IPS-18a (cell line): ENCODE measurements around the gene TENM4.

Experiments used
- H3K27ac ChIP-seq: one replicate; pipeline ENCODE4 v1.5.1; 2013; ENCODE audit warnings: low read length
- H3K27me3 ChIP-seq: one replicate; pipeline ENCODE4 v1.6.1; 2013; ENCODE audit warnings: mild to moderate bottlenecking, low read length; ENCODE audit not compliant: control insufficient read depth, insufficient read depth
- H3K36me3 ChIP-seq: one replicate; pipeline ENCODE4 v1.6.1; 2013; ENCODE audit warnings: low read depth, low read length; ENCODE audit not compliant: control insufficient read depth
- H3K4me1 ChIP-seq: one replicate; pipeline ENCODE4 v1.6.1; 2013; ENCODE audit warnings: low read depth, low read length; ENCODE audit not compliant: control insufficient read depth
- H3K4me3 ChIP-seq: one replicate; pipeline ENCODE4 v1.5.1; 2013; ENCODE audit warnings: low read length
- H3K9ac ChIP-seq: one replicate; pipeline ENCODE4 v1.6.1; 2013; ENCODE audit warnings: mild to moderate bottlenecking, low read length, moderate library complexity
- H3K9me3 ChIP-seq: one replicate; pipeline ENCODE4 v1.6.1; 2013; ENCODE audit warnings: low read depth, low read length; ENCODE audit not compliant: control insufficient read depth

Gene TENM4

DNA sequence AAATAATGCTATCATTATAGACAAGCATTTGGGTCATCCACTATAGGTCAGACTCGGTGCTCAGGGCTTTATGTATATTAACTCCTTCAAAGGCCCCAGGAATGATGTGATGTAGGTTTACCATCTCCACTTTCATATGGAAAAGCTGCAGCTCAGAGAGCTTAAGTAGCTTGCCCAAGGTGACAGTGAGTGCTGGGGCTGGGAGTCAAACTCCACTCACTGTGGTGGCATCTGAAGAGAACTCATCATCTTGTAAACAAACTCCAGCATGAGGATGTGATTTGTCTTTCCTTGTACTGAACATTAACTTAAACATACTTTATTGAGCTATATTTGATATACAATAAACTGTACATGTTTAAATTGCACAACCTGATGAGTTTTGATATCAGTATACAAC, 25.4 kb downstream of the TENM4 start:
- no peaks in the 10 kb centered on the region for H3K9me3 ChIP-seq
- no peaks in the 10 kb centered on the region for H3K27me3 ChIP-seq
- H3K4me1 ChIP-seq: no peaks in the 10 kb centered on the region
- no peak overlapping the region for H3K9ac ChIP-seq
- no peak overlapping the region for H3K4me3 ChIP-seq
- no peaks in the 10 kb centered on the region for H3K36me3 ChIP-seq
- no peak overlapping the region for H3K27ac ChIP-seq

DNA sequence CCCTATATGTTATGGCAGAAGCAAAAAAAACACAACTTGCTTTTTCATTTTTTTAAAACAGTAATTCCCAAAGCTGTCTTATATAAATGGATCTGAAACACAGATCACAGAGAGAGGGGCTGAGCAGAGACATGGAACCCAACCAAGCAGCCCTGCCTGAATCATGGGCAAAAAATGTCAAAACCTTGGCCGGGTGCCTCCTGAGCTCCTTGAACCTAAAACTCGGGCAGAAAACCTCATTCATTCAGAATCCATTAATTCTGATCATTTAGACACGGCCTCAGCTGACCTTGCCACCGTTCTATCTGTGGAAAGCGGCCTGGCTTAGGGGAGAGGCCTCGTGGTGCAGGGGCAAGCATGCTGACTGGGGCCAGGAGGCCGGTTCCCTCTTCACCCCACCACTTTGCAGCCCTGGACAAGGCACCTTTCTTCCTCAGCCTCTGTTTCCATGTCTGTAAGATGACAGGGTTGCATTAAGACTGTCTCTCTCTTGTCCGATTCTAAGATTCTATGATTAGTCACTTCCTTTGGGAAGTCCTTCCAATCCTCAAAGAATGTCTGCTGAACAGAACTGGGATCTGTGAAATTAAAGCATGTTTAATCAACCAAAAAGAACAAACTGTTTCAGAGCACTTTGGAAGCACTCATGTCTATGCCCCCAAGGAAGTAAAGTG, 26.0 kb downstream of the TENM4 start:
- Histone ChIP-seq H3K27me3 (no peaks in the 10 kb centered on the region), H3K27ac (no peak overlapping the region), H3K9ac (no peak overlapping the region), H3K9me3 (no peaks in the 10 kb centered on the region), H3K4me1 (no peaks in the 10 kb centered on the region), H3K4me3 (no peak overlapping the region), H3K36me3 (no peaks in the 10 kb centered on the region)

DNA sequence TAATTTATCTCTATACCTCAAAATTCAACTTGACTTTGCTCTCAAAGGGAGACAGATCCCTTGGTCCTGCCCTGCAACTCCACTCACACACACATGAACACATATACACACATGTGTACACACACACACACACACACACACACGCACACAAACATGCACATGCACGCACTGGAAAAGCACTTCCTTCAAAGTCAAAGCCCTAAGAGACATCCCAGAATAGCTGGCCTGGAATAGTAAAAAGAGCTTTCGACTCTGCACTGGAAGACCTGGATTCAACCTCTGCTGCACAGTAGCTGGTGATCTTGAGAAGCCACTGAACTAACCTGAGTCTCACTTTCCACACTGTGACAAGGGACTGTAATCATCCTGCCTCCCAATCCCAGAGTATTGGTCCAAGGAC, 26.8 kb downstream of the TENM4 start:
- no peak overlapping the region for H3K9ac ChIP-seq
- H3K27ac ChIP-seq: no peak overlapping the region
- H3K4me1 ChIP-seq: no peaks in the 10 kb centered on the region
- H3K36me3 ChIP-seq: no peaks in the 10 kb centered on the region
- no peak overlapping the region for H3K4me3 ChIP-seq
- no peaks in the 10 kb centered on the region for H3K27me3 ChIP-seq
- no peaks in the 10 kb centered on the region for H3K9me3 ChIP-seq

DNA sequence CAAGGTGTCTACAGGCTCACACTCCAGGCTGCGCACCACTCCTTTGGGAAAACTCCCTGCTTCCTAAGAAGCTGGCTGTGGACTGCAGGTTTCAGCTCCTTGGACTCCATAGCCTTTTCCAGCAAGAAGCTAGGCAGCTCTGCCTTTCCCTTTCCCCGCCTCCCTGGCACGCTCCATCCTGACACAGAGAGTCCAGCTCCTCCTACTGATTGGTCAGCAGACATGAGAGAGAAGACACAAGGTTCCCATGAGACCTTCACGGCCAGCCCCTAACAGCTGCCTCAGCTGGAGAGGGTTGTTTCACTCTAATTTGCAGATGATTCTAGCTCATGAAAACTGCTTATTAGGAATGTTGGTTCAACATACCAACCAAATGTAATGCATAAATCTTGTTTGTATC, 27.6 kb downstream of the TENM4 start:
- H3K27ac ChIP-seq: no peak overlapping the region
- H3K27me3 ChIP-seq: no peaks in the 10 kb centered on the region
- no peak overlapping the region for H3K4me3 ChIP-seq
- H3K36me3 ChIP-seq: no peaks in the 10 kb centered on the region
- no peaks in the 10 kb centered on the region for H3K9me3 ChIP-seq
- no peak overlapping the region for H3K9ac ChIP-seq
- H3K4me1 ChIP-seq: no peaks in the 10 kb centered on the region

DNA sequence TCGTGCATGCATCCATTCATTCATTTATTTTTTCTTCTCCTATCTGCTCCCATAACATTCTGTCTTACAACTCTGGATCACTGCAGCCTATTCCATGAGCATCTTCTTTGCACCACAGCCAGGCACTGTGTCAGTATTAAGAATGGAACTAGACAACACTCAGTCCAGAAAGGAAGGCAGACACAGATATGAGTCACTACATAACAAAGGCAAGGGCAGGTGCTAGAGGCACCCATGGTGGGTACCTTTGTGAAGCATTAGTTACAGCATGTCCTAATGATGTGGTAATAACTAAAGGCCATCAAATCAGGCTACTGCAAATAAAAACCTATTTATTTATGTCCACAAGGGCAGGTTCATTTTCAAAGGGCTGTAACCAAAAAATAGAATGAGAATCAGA, 28.1 kb downstream of the TENM4 start:
- Histone ChIP-seq H3K9me3 (no peaks in the 10 kb centered on the region), H3K4me1 (no peaks in the 10 kb centered on the region), H3K27me3 (no peaks in the 10 kb centered on the region), H3K27ac (no peak overlapping the region), H3K4me3 (no peak overlapping the region), H3K36me3 (no peaks in the 10 kb centered on the region), H3K9ac (no peak overlapping the region)

DNA sequence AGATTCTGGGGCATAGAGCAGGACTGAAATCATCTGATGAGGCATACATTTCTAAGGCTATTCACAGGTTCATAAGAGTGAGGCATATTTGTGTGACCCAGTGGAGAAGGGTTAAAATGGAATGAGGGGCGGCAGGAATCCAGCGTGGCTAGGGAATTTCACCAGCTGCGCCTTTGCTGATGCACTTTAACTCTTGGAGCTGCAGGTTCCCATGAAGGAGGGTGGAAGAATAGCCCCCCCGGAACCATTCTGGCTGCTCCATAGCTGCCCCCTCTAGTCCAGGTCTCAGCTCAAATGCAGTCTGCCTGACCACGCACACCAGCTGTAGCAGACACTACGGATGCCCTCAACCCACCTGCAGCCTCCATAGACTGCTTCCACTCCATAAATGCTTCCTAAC, 31.5 kb downstream of the TENM4 start:
- H3K4me3 ChIP-seq: no peak overlapping the region
- H3K4me1 ChIP-seq: no peaks in the 10 kb centered on the region
- H3K9me3 ChIP-seq: no peaks in the 10 kb centered on the region
- H3K36me3 ChIP-seq: no peaks in the 10 kb centered on the region
- no peak overlapping the region for H3K9ac ChIP-seq
- no peaks in the 10 kb centered on the region for H3K27me3 ChIP-seq
- no peak overlapping the region for H3K27ac ChIP-seq

DNA sequence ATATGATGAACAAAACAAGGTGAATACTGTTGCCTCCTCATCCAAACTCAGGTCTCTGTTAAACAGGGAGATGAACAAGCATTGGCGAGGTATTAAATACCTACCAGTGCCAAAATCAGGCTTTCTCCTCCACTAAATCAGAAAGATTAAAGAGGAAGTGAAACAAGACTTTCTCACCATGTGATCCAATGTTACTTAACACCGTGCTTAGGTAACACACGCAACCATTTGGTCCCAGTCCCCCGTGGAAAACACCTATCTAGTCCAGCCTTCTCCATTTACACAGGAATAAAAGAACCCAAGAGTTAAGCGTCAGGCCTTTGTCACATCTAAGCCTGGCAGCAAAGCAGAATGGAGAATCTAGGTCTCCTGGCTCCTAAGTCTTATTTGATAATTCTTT, 34.5 kb downstream of the TENM4 start:
- Histone ChIP-seq H3K9me3 (no peaks in the 10 kb centered on the region), H3K27me3 (no peaks in the 10 kb centered on the region), H3K36me3 (no peaks in the 10 kb centered on the region), H3K4me3 (no peak overlapping the region), H3K4me1 (no peaks in the 10 kb centered on the region), H3K27ac (no peak overlapping the region), H3K9ac (no peak overlapping the region)

DNA sequence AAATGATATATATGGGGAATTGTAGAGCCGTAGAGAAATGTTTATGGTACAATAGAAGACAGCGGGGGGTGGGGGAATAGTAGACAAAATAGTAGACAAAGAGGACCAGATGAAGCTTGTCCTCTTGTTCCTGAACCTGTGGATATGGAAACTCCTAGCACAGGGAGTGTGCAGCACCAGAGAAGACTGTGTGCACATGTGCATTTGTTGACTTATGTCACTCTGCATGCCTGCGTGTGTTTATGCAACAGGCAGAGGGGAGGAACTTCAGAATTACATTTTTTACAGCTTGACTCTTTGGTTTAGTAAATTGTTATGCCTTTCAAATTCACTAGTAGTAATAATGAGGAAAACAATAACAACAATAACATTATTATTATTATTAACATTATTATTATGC, 36.0 kb downstream of the TENM4 start:
- Histone ChIP-seq H3K4me1 (no peaks in the 10 kb centered on the region), H3K9me3 (no peaks in the 10 kb centered on the region), H3K9ac (no peak overlapping the region), H3K27me3 (no peaks in the 10 kb centered on the region), H3K27ac (no peak overlapping the region), H3K36me3 (no peaks in the 10 kb centered on the region), H3K4me3 (no peak overlapping the region)

DNA sequence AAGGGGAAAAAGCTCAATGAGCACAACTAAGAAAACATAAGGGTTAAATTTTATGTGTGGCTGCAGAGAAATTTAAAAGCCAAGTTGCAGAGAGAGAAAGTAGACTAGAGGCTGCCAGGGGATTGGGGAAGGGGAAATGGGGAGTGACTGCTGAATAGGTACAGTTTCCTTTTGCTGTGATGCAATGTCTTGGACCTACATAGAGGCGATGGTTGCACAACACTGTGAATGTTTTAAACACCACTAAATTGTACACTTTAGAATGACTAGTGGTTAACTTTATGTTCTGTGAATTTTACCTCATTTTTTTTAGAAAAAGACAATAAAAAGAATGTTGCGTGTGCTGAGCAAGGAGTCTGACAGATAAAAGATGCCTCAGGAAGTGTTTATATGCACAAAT, 36.5 kb downstream of the TENM4 start:
- no peaks in the 10 kb centered on the region for H3K36me3 ChIP-seq
- no peaks in the 10 kb centered on the region for H3K27me3 ChIP-seq

DNA sequence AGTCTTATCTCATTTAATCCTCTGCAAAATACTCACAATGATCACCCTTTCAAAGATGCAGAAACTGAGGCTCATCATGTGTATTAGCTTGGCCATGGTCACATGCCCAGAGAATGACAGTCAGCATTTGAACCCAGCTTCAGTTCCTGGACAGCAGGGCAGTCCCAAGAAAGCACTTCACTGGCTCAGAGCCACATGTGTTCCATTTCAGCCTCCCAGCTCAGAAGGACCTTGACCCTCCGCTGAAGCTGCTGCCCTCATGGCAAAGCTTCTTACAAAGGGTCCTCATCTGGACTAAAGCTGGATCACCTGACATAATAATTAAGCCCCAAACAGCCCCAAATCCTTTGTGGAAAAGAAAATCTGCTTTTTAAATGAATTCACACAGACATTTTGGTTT, 37.0 kb downstream of the TENM4 start:
- Histone ChIP-seq H3K27me3 (no peaks in the 10 kb centered on the region), H3K9me3 (no peaks in the 10 kb centered on the region), H3K9ac (no peak overlapping the region), H3K4me3 (no peak overlapping the region), H3K4me1 (no peaks in the 10 kb centered on the region), H3K27ac (no peak overlapping the region), H3K36me3 (no peaks in the 10 kb centered on the region)

More for the DNA sequence above, 36.5 kb downstream of the TENM4 start:
- Histone ChIP-seq H3K4me1 (no peaks in the 10 kb centered on the region), H3K4me3 (no peak overlapping the region), H3K9me3 (no peaks in the 10 kb centered on the region), H3K27ac (no peak overlapping the region), H3K9ac (no peak overlapping the region)

DNA sequence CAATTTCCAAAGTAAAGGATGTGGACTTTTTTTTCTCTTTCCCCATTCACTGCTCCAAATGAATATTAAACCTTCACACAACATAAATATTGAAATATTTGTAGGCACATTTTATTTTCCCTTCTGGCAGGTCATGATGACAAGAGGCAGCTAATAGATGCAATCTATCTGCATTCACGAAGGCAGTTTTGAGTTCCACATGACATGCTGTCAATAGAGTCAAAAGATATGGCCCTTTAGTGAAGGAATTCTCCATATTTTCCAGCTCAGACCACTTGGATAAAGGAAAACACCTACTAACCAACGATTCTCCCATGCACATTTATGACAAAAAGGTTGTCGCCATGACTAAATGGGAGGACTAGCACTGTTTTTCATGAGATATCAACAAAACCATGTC, 37.9 kb downstream of the TENM4 start:
- Histone ChIP-seq H3K9me3 (no peaks in the 10 kb centered on the region), H3K9ac (no peak overlapping the region), H3K36me3 (no peaks in the 10 kb centered on the region), H3K4me3 (no peak overlapping the region), H3K27me3 (no peaks in the 10 kb centered on the region), H3K27ac (no peak overlapping the region), H3K4me1 (no peaks in the 10 kb centered on the region)

DNA sequence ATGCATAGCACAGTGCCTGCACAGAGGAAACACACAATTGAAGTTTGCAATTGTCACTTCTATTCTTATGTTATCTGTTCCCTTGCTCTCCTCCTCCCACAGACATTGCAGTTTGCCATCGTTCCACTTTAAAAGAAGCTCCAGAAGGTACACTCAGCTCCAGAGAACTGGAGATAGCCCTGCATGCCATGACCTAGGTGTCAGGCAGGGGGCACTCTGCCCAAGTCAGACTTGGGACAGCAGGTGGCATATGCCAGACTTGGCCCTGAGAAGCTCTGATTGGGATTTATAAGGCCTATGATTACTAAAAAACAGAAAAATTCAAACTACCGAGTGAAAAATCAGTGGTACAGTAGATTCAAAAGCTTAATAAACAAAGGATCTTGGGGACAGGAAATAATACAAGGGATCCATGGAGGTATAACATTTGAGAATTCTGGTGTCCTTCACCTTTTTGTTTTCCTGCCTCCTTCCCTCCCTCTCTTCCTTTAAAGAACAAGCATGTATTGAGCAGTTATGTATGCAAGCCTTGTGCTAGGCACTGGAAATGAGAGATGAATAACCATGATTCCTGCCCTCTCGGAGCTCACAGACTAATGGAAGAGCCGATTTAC, 40.0 kb downstream of the TENM4 start:
- H3K9ac ChIP-seq: no peak overlapping the region
- no peaks in the 10 kb centered on the region for H3K36me3 ChIP-seq
- no peaks in the 10 kb centered on the region for H3K9me3 ChIP-seq
- H3K27ac ChIP-seq: no peak overlapping the region
- no peaks in the 10 kb centered on the region for H3K27me3 ChIP-seq
- H3K4me3 ChIP-seq: no peak overlapping the region
- H3K4me1 ChIP-seq: no peaks in the 10 kb centered on the region
